Karpas-422 (cell line): ENCODE results near the gene ANKRD60. TPM values are rescaled to one million over a fixed set of nuclear protein-coding genes. Genes with fewer than 3 reads are reported as not detected.

Source experiments
- DNase-seq: peaks from one replicate; pipeline ENCODE4 v3.0.0-alpha.2; 2015
- H2AFZ ChIP-seq: fragments of 200-600 bp; sonication (generic); 2 replicates; pipeline ENCODE4 v1.6.1; 2014; ENCODE audit warnings: antibody characterized with exemption, low read length, mixed read lengths
- H3K27ac ChIP-seq: fragments of 200-600 bp; sonication (generic); 2 replicates; pipeline ENCODE4 v1.5.1; 2014; ENCODE audit warnings: mild to moderate bottlenecking, low read length, moderate library complexity
- H3K27me3 ChIP-seq: fragments of 200-600 bp; sonication (generic); 2 replicates; pipeline ENCODE4 v1.6.1; 2014; ENCODE audit warnings: low read length, mixed read lengths
- H3K36me3 ChIP-seq: fragments of 200-600 bp; sonication (generic); 2 replicates; pipeline ENCODE4 v1.6.1; 2014; ENCODE audit warnings: low read length, mixed read lengths; ENCODE audit not compliant: insufficient read depth
- H3K4me1 ChIP-seq: fragments of 200-600 bp; sonication (generic); 2 replicates; pipeline ENCODE4 v1.6.1; 2014; ENCODE audit warnings: mild to moderate bottlenecking, low read length, mixed read lengths
- H3K4me2 ChIP-seq: fragments of 200-600 bp; sonication (generic); 2 replicates; pipeline ENCODE4 v1.6.1; 2014; ENCODE audit warnings: low read length, low read depth, mild to moderate bottlenecking; ENCODE audit not compliant: poor library complexity, severe bottlenecking
- H3K4me3 ChIP-seq: fragments of 200-600 bp; sonication (generic); 2 replicates; pipeline ENCODE4 v1.5.1; 2014; ENCODE audit warnings: mild to moderate bottlenecking, antibody characterized with exemption, low read length, mixed read lengths
- H3K79me2 ChIP-seq: fragments of 200-600 bp; sonication (generic); 2 replicates; pipeline ENCODE4 v1.6.1; 2014; ENCODE audit warnings: mild to moderate bottlenecking, low read length, mixed read lengths
- H3K9ac ChIP-seq: fragments of 200-600 bp; sonication (generic); 2 replicates; pipeline ENCODE4 v1.6.0; 2014; ENCODE audit warnings: low read length
- H3K9me2 ChIP-seq: fragments of 200-600 bp; sonication (generic), shearing (Covaris generic); replicated peaks from 2 replicates; pipeline ENCODE4 v1.6.0; 2014; ENCODE audit warnings: mild to moderate bottlenecking, low read length, moderate library complexity; ENCODE audit not compliant: insufficient read depth
- H3K9me3 ChIP-seq: fragments of 300-700, 200-600 bp; sonication (generic); 2 replicates; pipeline ENCODE4 v1.6.1; 2014; ENCODE audit warnings: low read length, mixed read lengths
- H4K20me1 ChIP-seq: fragments of 200-600 bp; sonication (generic); 2 replicates; pipeline ENCODE4 v1.6.1; 2014; ENCODE audit warnings: mild to moderate bottlenecking, antibody characterized with exemption, low read length, low read depth; ENCODE audit not compliant: insufficient read depth
- total RNA-seq: library from RNA; depleted of rRNA; stranded (reverse); fragments of >200 nt; shearing (Covaris generic); gene quantifications from 2 replicates; pipeline ENCODE4 v1.2.3, GENCODE V29; 2014; ENCODE audit warnings: low replicate concordance

The ANKRD60 gene
- total RNA-seq, 1 experiment from 2014 or later: not detected

DNA sequence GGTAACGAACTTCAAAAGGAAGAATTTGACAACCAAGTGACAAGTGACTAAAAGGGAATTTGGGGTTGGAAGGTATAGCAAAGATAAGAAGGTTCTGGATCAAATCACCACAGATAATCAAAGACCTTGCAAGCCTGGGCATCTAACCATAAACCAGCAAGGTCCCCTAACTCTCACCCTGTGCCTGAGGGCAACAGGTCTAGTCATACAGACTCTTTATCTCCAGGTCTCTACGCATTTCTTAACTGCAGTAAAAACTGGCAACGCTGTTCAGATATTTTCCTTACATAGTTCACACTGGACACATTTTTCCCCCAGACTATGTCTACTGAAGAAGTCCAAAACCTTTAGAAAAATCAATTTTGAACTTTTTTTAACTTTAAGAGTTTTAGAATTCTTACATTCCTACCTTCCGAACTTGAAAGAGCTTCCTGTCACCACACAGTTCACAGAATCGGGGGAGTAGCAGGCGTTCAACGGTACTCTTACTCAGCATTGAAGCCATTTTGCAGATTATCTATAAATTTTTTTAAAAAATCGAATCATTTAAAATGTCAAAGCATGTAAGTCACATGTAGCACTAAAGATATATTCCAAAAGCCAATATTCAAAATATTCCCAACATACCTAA lies 23.0 kb upstream of the ANKRD60 start:
- Histone ChIP-seq H3K36me3 (no peaks in the 10 kb centered on the region), H3K9me3 (no peaks in the 10 kb centered on the region), H2AFZ (no peak overlapping the region), H3K27ac (no peak overlapping the region), H3K4me1 (no peaks in the 10 kb centered on the region), H3K79me2 (no peaks in the 10 kb centered on the region), H4K20me1 (no peaks in the 10 kb centered on the region), H3K4me3 (no peak overlapping the region), H3K27me3 (no peaks in the 10 kb centered on the region), H3K9ac (no peak overlapping the region), H3K9me2 (no peaks in the 10 kb centered on the region), H3K4me2 (no peak overlapping the region)
- DNase-seq: no peak

DNA sequence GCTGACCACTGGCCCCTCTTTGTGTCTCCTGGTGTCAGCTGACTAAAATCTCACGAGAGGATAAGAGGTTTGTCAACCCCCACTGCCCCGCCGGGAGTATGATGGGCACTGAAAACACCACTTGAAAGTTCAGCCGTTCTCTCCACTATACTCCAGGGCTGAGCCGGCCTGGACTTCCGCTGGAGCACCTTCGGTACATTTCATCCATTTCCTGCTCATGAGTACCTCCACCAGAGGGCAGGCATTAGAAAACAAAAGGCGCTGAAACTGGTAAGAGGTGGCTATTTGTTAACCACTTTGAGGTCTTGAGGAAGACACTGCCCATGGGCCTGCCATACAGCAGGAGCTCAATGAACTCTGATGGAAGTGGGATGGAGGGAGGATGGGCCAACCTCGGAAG lies 17.9 kb upstream of the ANKRD60 start:
- H3K27me3 ChIP-seq: no peaks in the 10 kb centered on the region
- no peaks in the 10 kb centered on the region for H3K79me2 ChIP-seq
- peak; percentile 48 for DNase-seq
- H3K9ac ChIP-seq: no peak overlapping the region
- no peak overlapping the region for H3K4me3 ChIP-seq
- no peaks in the 10 kb centered on the region for H3K4me1 ChIP-seq
- no peak overlapping the region for H2AFZ ChIP-seq
- H3K9me2 ChIP-seq: no peaks in the 10 kb centered on the region
- H3K27ac ChIP-seq: no peak overlapping the region
- H3K36me3 ChIP-seq: no peaks in the 10 kb centered on the region
- H4K20me1 ChIP-seq: no peaks in the 10 kb centered on the region
- H3K9me3 ChIP-seq: no peaks in the 10 kb centered on the region
- H3K4me2 ChIP-seq: no peak overlapping the region

DNA sequence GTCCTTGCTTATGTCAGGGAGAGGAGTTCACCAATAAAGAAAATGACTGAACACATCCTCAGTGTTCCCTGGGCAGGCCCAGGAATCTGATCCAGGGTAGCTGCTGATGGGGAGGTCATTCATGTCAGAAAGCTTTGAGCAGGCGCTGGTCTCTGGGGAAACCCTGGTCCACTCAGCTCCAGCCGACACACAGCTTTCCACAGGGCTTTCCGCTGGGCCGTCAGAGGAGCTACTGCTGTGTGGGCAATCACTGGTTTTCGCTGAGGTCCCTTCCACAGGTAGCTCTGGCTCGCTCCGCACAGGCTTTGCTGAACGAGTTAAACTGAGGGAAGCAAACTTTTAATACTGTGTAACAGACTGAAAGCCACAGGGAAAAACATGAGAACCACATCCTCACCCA lies 17.5 kb upstream of the ANKRD60 start:
- no peak overlapping the region for H3K27ac ChIP-seq
- H3K4me2 ChIP-seq: no peak overlapping the region
- no peaks in the 10 kb centered on the region for H3K9me3 ChIP-seq
- no peaks in the 10 kb centered on the region for H3K79me2 ChIP-seq
- no peaks in the 10 kb centered on the region for H4K20me1 ChIP-seq
- H3K9me2 ChIP-seq: no peaks in the 10 kb centered on the region
- H3K9ac ChIP-seq: no peak overlapping the region
- H3K27me3 ChIP-seq: no peaks in the 10 kb centered on the region
- no peaks in the 10 kb centered on the region for H3K4me1 ChIP-seq
- no peak for DNase-seq
- no peak overlapping the region for H3K4me3 ChIP-seq
- no peak overlapping the region for H2AFZ ChIP-seq
- H3K36me3 ChIP-seq: no peaks in the 10 kb centered on the region

DNA sequence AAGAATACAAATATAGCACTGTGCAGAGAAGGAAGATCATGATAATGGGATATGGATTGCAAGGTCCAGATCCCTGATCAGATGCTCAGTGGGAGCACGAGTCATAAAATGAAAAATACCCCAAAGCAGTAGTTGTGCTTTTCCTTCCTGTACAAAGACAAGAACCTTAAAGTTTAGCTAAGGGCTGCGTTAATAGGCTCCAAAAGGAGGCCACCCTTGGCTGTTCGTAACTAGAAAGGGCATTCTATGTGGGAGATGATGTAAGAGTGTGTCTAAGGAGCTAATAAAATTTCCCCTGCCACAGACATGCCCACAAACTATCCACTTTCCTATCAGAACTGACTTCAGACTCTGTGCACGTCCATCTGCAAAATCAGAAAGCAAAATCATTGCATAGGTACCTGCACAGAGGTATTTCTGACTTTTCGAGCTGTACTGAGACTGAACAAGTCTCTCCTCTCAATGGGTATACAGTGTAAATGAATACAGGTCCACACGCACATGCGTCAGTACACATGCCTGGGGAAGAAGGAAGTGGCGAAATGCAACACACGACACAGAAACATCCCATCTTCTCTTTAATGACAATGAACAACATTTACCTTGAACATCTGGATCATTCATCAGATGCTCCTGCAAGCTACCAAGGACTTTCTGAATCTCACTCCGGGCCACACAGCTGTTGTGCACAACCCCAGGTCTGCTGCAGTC lies 16.9 kb upstream of the ANKRD60 start:
- H3K4me3 ChIP-seq: no peak overlapping the region
- no peaks in the 10 kb centered on the region for H3K4me1 ChIP-seq
- H3K79me2 ChIP-seq: no peaks in the 10 kb centered on the region
- H2AFZ ChIP-seq: no peak overlapping the region
- no peaks in the 10 kb centered on the region for H4K20me1 ChIP-seq
- DNase-seq: no peak
- H3K36me3 ChIP-seq: no peaks in the 10 kb centered on the region
- no peak overlapping the region for H3K4me2 ChIP-seq
- no peaks in the 10 kb centered on the region for H3K9me2 ChIP-seq
- no peak overlapping the region for H3K9ac ChIP-seq
- no peaks in the 10 kb centered on the region for H3K27me3 ChIP-seq
- no peak overlapping the region for H3K27ac ChIP-seq
- H3K9me3 ChIP-seq: no peaks in the 10 kb centered on the region

DNA sequence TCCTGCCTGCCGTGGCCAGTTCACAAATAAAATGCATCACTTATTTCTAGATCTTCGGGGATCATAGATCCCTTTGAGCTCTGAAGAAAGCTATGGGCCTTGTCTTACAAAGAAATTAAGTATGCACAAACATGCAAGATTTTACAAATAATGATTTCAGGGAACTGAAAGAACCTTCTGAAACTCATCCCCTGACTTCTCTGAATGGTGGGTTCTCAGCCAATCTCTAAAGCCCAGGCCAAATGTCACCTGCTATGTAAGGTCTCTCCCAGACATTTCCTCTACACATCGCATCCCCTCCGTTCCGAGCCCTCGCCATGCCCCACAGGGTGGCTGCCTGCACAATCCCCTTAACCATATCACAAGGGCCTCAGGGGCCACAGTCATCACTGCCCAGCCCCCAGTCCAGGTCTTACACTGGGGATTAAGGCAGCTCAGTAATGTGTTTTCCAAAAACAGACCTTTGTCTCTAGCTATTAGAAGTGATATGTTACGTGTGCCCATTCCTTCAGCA lies 16.1 kb upstream of the ANKRD60 start:
- no peaks in the 10 kb centered on the region for H3K9me2 ChIP-seq
- H3K4me2 ChIP-seq: no peak overlapping the region
- no peak overlapping the region for H2AFZ ChIP-seq
- H3K79me2 ChIP-seq: no peaks in the 10 kb centered on the region
- no peak overlapping the region for H3K27ac ChIP-seq
- H3K27me3 ChIP-seq: no peaks in the 10 kb centered on the region
- DNase-seq: no peak
- H3K9ac ChIP-seq: no peak overlapping the region
- H3K4me3 ChIP-seq: no peak overlapping the region
- no peaks in the 10 kb centered on the region for H3K9me3 ChIP-seq
- H3K4me1 ChIP-seq: no peaks in the 10 kb centered on the region
- H3K36me3 ChIP-seq: no peaks in the 10 kb centered on the region
- H4K20me1 ChIP-seq: no peaks in the 10 kb centered on the region

DNA sequence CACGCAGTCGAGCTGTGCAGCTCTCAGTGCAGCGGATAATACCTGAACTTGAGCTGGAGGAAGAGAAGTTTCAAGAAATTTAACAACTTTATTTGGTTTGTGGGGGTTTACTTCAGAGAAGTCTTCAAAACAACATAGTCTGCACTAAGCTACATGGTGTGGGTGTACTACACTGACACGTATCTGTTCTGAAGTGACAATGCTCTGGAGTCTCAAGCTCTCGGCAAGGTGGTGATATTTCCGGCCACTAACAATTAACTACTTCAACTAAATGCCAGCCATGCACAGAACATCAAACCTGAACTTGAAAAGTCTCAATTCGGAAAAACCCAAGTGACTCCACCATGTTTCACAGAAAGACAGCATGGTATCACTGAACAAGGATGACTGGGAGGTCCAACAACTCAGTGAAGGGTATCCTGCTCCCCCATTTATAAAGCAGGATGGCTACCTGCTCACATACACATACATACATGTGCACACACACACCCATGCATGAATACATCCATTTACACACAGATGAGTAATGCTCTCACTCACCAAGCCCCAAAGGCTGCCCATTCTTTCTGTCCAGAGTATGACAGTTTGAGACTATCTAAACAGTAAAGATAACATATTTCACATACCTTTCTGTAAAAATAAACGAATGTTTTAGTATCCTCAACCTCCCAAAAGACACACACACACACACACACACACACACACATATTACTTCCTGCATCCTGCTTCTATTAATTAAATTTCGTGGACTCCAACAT lies 15.4 kb upstream of the ANKRD60 start:
- Histone ChIP-seq H3K9me2 (no peaks in the 10 kb centered on the region), H3K9me3 (no peaks in the 10 kb centered on the region), H2AFZ (no peak overlapping the region), H4K20me1 (no peaks in the 10 kb centered on the region), H3K36me3 (no peaks in the 10 kb centered on the region), H3K79me2 (no peaks in the 10 kb centered on the region), H3K27ac (no peak overlapping the region), H3K4me2 (no peak overlapping the region), H3K4me1 (no peaks in the 10 kb centered on the region), H3K27me3 (no peaks in the 10 kb centered on the region), H3K4me3 (no peak overlapping the region), H3K9ac (no peak overlapping the region)
- no peak for DNase-seq

DNA sequence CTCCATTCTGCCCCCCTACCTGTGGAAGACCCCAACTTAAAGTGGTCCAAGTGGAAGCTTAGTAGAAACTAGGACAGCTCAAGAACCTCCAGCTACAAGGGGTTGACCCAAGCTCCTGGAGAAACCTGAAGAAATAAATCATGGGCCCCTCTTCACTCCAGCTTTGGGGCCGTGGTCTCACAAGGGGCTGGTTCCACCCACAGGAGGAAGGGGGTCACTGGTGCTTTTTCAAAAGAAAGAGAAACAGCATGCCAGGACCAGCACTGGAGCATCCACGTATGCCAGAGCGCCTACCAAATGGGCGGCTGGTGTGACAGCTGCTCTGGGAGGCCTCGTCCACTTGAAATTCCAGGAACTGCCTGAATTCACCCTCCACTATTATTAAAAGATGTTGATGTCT lies 14.4 kb upstream of the ANKRD60 start:
- Histone ChIP-seq H2AFZ (no peak overlapping the region), H3K9me2 (no peaks in the 10 kb centered on the region), H3K79me2 (no peaks in the 10 kb centered on the region), H3K9ac (no peak overlapping the region), H4K20me1 (no peaks in the 10 kb centered on the region), H3K36me3 (no peaks in the 10 kb centered on the region), H3K27ac (no peak overlapping the region), H3K27me3 (no peaks in the 10 kb centered on the region), H3K4me3 (no peak overlapping the region), H3K4me1 (no peaks in the 10 kb centered on the region), H3K9me3 (no peaks in the 10 kb centered on the region), H3K4me2 (no peak overlapping the region)
- no peak for DNase-seq

DNA sequence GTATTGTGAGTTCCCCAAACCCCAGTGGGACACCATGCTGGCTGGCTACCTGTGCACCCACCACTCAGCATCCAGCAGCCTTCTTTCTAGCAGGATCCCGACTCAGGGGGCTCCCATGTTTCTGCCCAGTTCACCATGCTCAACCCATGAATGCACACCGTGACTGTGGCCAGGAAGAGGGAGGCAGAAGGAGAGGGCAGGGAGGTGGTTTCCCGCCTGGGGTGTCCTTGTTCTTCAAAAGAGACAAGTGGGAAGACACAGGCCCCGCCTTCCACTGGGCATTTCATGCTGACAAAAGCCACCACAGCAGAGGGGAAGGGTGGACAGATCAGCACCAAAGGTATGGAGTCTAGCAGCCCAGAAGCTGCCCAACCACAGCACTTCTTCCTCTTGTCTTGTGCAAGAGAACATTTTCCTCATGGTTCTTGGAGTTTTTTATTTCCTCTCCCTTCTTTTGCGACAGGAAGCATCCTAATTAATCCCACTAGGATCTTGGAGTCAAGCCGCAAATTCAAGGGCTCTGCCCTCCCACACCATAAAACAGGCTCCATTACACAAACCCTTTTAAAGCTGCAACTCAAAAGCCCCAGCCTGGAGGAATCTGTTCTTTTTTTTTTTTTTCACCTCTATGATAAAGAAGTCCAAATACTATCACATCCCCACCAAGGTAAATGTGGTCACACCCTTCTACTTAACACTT lies 13.5 kb upstream of the ANKRD60 start:
- Histone ChIP-seq H3K4me3 (no peak overlapping the region), H2AFZ (no peak overlapping the region), H3K27me3 (no peaks in the 10 kb centered on the region), H3K79me2 (no peaks in the 10 kb centered on the region), H3K9ac (no peak overlapping the region), H4K20me1 (no peaks in the 10 kb centered on the region), H3K9me3 (no peaks in the 10 kb centered on the region), H3K27ac (no peak overlapping the region), H3K4me2 (no peak overlapping the region), H3K36me3 (no peaks in the 10 kb centered on the region), H3K9me2 (no peaks in the 10 kb centered on the region), H3K4me1 (peaks cover 3% of the 10 kb centered on the region)
- DNase-seq: no peak
